ENCODE data around the gene RXFP4.

Gene RXFP4

DNA sequence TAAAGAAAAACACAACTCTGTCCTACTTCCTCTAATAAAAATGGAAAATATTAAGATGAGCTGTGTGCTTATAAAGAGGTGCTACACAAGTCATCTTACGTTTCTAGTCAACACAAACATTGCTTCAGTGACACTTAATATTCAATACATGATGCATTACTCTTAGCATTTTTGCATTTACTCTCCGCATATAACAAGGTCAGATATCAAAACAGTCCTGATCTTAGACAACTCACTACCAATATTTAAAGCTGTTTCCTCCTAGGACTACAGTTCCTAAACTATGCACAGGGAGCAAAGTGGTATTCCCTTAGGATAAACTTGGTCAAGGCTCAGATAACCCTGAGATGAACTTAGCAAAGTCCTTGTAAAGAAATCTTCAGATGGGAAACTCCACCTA lies 42.5 kb upstream of the RXFP4 start:
- Histone ChIP-seq H3K4me3 (ENCODE audit: low read depth, low read length) (no peak overlapping the region), H3K27me3 (no peaks in the 10 kb centered on the region), H3K4me1 (no peaks in the 10 kb centered on the region), H3K9me3 (no peaks in the 10 kb centered on the region), H3K36me3 (peaks cover 34% of the 10 kb centered on the region)
- DNase-seq: no peak
- TF ChIP-seq, protein P1, sequence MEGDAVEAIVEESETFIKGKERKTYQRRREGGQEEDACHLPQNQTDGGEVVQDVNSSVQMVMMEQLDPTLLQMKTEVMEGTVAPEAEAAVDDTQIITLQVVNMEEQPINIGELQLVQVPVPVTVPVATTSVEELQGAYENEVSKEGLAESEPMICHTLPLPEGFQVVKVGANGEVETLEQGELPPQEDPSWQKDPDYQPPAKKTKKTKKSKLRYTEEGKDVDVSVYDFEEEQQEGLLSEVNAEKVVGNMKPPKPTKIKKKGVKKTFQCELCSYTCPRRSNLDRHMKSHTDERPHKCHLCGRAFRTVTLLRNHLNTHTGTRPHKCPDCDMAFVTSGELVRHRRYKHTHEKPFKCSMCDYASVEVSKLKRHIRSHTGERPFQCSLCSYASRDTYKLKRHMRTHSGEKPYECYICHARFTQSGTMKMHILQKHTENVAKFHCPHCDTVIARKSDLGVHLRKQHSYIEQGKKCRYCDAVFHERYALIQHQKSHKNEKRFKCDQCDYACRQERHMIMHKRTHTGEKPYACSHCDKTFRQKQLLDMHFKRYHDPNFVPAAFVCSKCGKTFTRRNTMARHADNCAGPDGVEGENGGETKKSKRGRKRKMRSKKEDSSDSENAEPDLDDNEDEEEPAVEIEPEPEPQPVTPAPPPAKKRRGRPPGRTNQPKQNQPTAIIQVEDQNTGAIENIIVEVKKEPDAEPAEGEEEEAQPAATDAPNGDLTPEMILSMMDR (IDR thresholded peaks at IDR 0.05; ENCODE audit: low read depth, low read length): no peak

DNA sequence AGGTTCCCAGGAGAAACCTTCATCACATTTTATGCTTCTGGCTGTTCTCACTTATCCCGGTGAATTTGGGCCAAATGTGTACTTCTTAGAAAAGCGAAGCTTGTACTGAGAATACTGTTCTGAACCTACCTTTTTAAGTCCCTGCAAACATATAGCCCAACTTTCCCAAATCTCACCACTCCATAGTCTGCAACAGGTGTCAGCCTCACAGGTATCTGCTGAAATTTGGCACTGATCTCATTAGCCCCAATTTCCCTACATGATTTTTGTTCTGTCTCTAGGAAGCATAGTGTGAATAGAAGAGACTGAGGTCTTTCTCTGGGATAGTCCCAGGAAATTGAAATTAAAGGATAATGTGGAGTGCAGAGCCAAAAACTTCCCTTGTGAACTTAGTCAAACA lies 41.8 kb upstream of the RXFP4 start:
- no peak overlapping the region for H3K4me3 ChIP-seq (ENCODE audit: low read depth, low read length)
- H3K9me3 ChIP-seq: no peaks in the 10 kb centered on the region
- DNase-seq: no peak
- H3K36me3 ChIP-seq: peaks cover 41% of the 10 kb centered on the region
- H3K4me1 ChIP-seq: no peaks in the 10 kb centered on the region
- TF ChIP-seq, protein P1 (IDR thresholded peaks at IDR 0.05; ENCODE audit: low read depth, low read length): no peak
- no peaks in the 10 kb centered on the region for H3K27me3 ChIP-seq

GRCh38 chr1:155900161-155900560 lies 41.3 kb upstream of the RXFP4 start:
- TF ChIP-seq, protein P1 (IDR thresholded peaks at IDR 0.05; ENCODE audit: low read depth, low read length): no peak
- DNase-seq: no peak
- H3K36me3 ChIP-seq: peaks cover 44% of the 10 kb centered on the region
- H3K9me3 ChIP-seq: no peaks in the 10 kb centered on the region
- H3K4me3 ChIP-seq (ENCODE audit: low read depth, low read length): no peak overlapping the region
- no peaks in the 10 kb centered on the region for H3K4me1 ChIP-seq
- no peaks in the 10 kb centered on the region; the same call in 1 of the 2 replicates for H3K27me3 ChIP-seq

GRCh38 chr1:155904261-155904660 lies 37.2 kb upstream of the RXFP4 start:
- no peaks in the 10 kb centered on the region for H3K9me3 ChIP-seq
- no peak for DNase-seq
- H3K36me3 ChIP-seq: peaks cover 46% of the 10 kb centered on the region
- no peak overlapping the region for H3K4me3 ChIP-seq (ENCODE audit: low read depth, low read length)
- TF ChIP-seq, protein P1 (IDR thresholded peaks at IDR 0.05; ENCODE audit: low read depth, low read length): no peak
- H3K27me3 ChIP-seq: no peaks in the 10 kb centered on the region; the same call in 1 of the 2 replicates
- no peaks in the 10 kb centered on the region for H3K4me1 ChIP-seq

GRCh38 chr1:155909894-155910293 lies 31.5 kb upstream of the RXFP4 start:
- Histone ChIP-seq H3K4me1 (no peaks in the 10 kb centered on the region), H3K36me3 (peaks cover 35% of the 10 kb centered on the region), H3K4me3 (ENCODE audit: low read depth, low read length) (peak overlapping the region; percentile 70), H3K27me3 (no peaks in the 10 kb centered on the region; the same call in 1 of the 2 replicates), H3K9me3 (no peaks in the 10 kb centered on the region)
- TF ChIP-seq, protein P1 (IDR thresholded peaks at IDR 0.05; ENCODE audit: low read depth, low read length): no peak
- no peak for DNase-seq

DNA sequence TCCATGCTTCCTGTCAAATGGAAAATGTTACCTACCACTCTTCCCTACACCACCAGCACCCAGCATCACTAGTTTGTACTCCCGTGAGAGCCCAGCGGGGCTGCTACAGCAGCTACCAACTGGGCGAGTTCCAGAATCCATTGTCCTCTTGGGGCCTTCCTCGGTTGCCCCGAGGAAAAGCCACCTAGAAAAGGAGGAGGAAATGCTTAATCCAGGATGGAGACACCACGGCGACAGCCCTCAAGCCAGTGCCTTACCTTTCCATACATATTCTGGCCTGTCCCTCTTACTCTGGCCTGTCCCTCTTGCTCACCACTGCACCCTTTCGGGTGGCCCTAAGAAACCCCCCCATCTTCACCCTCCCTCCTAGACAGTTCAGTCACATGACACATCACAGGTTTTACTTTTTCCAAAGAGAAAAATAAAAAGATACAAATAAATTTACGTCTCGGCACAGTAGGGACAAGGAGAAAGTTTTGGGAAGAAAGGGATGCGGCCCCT lies 30.8 kb upstream of the RXFP4 start:
- TF ChIP-seq, protein P1 (IDR thresholded peaks at IDR 0.05; ENCODE audit: low read depth, low read length): no peak
- H3K9me3 ChIP-seq: no peaks in the 10 kb centered on the region
- DNase-seq: peak; percentile 17
- H3K4me1 ChIP-seq: no peaks in the 10 kb centered on the region
- no peaks in the 10 kb centered on the region for H3K27me3 ChIP-seq
- H3K4me3 ChIP-seq (ENCODE audit: low read depth, low read length): peak overlapping the region; percentile 70
- H3K36me3 ChIP-seq: peaks cover 42% of the 10 kb centered on the region
